PC-9 (cell line): ENCODE data around the gene ARPC1A.
A peak's percentile ranks its signal among the peaks of the same experiment; 100 is the strongest.

ENCODE experiments used
- CTCF ChIP-seq: fragments of 200-600 bp; sonication (generic); conservative IDR thresholded peaks from 2 replicates; pipeline ENCODE4 v1.6.1; 2017; ENCODE audit warnings: mixed run types, antibody characterized with exemption, mild to moderate bottlenecking, moderate library complexity
- EZH2 ChIP-seq: fragments of 200-600 bp; sonication (generic); IDR thresholded peaks from 2 replicates; pipeline ENCODE4 v1.8.0; 2017; ENCODE audit warnings: antibody characterized with exemption, low read depth

- TF ChIP-seq CTCF, result peak; percentile 41; the same call in 1 of the 2 replicates
- no peak for TF ChIP-seq EZH2
Observed at GRCh38 chr7:99313204-99313573, 12.5 kb upstream of the ARPC1A start.
